Activated CD4-positive, alpha-beta memory T cell treated with anti-CD3 and anti-CD28 coated beads, Interleukin-2, amount 10 ng/mL, durations not matched to agents 7 days and 5 days (primary cell): ENCODE results near the gene SCG3. TPM values are rescaled to one million over a fixed set of nuclear protein-coding genes. Genes with fewer than 3 reads are reported as not detected.

ENCODE experiments used
- CTCF ChIA-PET: fragments of 350-600 bp; sonication (Branson Sonifier 250); formaldehyde crosslinking; loops from one replicate; lab custom pipeline; 2021; ENCODE audit warnings: antibody characterized with exemption, inconsistent platforms; lab: Charles Lee
- POLR2A ChIA-PET: fragments of 350-600 bp; sonication (Branson Sonifier 250); formaldehyde crosslinking; loops from one replicate; lab custom pipeline; 2021; ENCODE audit warnings: antibody characterized with exemption; lab: Charles Lee
- DNase-seq: peaks from one replicate; pipeline ENCODE4 v3.0.0-alpha.2; 2020
- H3K27ac Mint-ChIP-seq: one replicate; pipeline ENCODE4 v1.8.0; 2021; ENCODE audit warnings: mild to moderate bottlenecking, mixed read lengths
- H3K27me3 Mint-ChIP-seq: one replicate; pipeline ENCODE4 v1.8.0; 2021; ENCODE audit warnings: mixed read lengths
- H3K36me3 Mint-ChIP-seq: one replicate; pipeline ENCODE4 v1.8.0; 2021; ENCODE audit warnings: low read depth, mixed read lengths
- H3K4me1 Mint-ChIP-seq: one replicate; pipeline ENCODE4 v1.8.0; 2021; ENCODE audit warnings: mixed read lengths
- H3K4me3 Mint-ChIP-seq: one replicate; pipeline ENCODE4 v1.8.0; 2021; ENCODE audit warnings: mild to moderate bottlenecking, mixed read lengths
- H3K9me3 Mint-ChIP-seq: one replicate; pipeline ENCODE4 v1.8.0; 2021; ENCODE audit warnings: mixed read lengths
- total RNA-seq, 2 experiments: library from RNA; stranded (reverse); gene quantifications; one replicate each; pipeline ENCODE4 v1.2.3, GENCODE V29; 2021

SCG3 gene
- total RNA-seq, 2 experiments from 2014 or later = not detected

GRCh38 chr15:51736751-51737521, 55.6 kb downstream of the SCG3 start:
- H3K4me1 Mint-ChIP-seq = peaks cover 52% of the 10 kb centered on the region
- no peaks in the 10 kb centered on the region for H3K27me3 Mint-ChIP-seq
- DNase-seq = peak; percentile 61
- peak overlapping the region; percentile 80 for H3K27ac Mint-ChIP-seq
- CTCF ChIA-PET = interaction anchor here (0.9 to 2.6 kb wide), 5 partner anchors 15 to 169 kb away, joined by 3 to 16 read pairs (median 4); no protein-coding TSS in a partner anchor
- H3K4me3 Mint-ChIP-seq = peak overlapping the region; percentile 81
- POLR2A ChIA-PET = interaction anchor here (0.9 to 2.1 kb wide), 9 partner anchors 8 to 114 kb away, joined by 3 to 16 read pairs (median 5); partner anchors contain the start of genes DMXL2, TMOD2 and TMOD3
- peaks cover 12% of the 10 kb centered on the region for H3K36me3 Mint-ChIP-seq
- H3K9me3 Mint-ChIP-seq = no peaks in the 10 kb centered on the region

- H3K27ac Mint-ChIP-seq = peak within 1 kb of the TSS; percentile 80
- H3K9me3 Mint-ChIP-seq = no peaks in the 10 kb centered on the region
- CTCF ChIA-PET = interaction anchor here (0.7 to 2.6 kb wide), 4 partner anchors 14 to 87 kb away, joined by 3 to 16 read pairs (median 4); no protein-coding TSS in a partner anchor
- H3K36me3 Mint-ChIP-seq = peaks cover 9% of the 10 kb centered on the region
- H3K27me3 Mint-ChIP-seq = no peaks in the 10 kb centered on the region
- H3K4me1 Mint-ChIP-seq = peaks cover 44% of the 10 kb centered on the region
- POLR2A ChIA-PET = interaction anchor here (0.9 to 2.1 kb wide), 7 partner anchors 8 to 115 kb away, joined by 3 to 16 read pairs (median 5); partner anchors contain the start of genes DMXL2 and TMOD2
- H3K4me3 Mint-ChIP-seq = peak within 1 kb of the TSS; percentile 81
- peak; percentile 68 for DNase-seq
These were observed 56.4 kb downstream of the SCG3 start, which contains the start of gene LYSMD2 for GRCh38 chr15:51737522-51738305. Gene LYSMD2 (minus strand): TSS chr15:51737655. CDS start chr15:51737622, 33 bp downstream.

- peak overlapping the region; percentile 73 for H3K4me3 Mint-ChIP-seq
- peak overlapping the region; percentile 74 for H3K27ac Mint-ChIP-seq
- POLR2A ChIA-PET = interaction anchor here (1.2 to 1.3 kb wide), 3 partner anchors 19 to 102 kb away, joined by 3 read pairs; no protein-coding TSS in a partner anchor
- no peaks in the 10 kb centered on the region for H3K27me3 Mint-ChIP-seq
- CTCF ChIA-PET = interaction anchor here (1.3 to 1.8 kb wide), 2 partner anchors 38 to 88 kb away, joined by 4 to 12 read pairs; no protein-coding TSS in a partner anchor
- DNase-seq = no peak
- peaks cover 2% of the 10 kb centered on the region for H3K36me3 Mint-ChIP-seq
- no peaks in the 10 kb centered on the region for H3K9me3 Mint-ChIP-seq
- H3K4me1 Mint-ChIP-seq = peaks cover 36% of the 10 kb centered on the region
These were observed 57.2 kb downstream of the SCG3 start for GRCh38 chr15:51738553-51738952.

GRCh38 chr15:51739061-51739712, 57.9 kb downstream of the SCG3 start:
- ChIA-PET CTCF (interaction anchor here (1.8 kb wide), 1 partner anchor 38 kb away, joined by 12 read pairs; no protein-coding TSS in a partner anchor), POLR2A (interaction anchor here (1.2 kb wide), 1 partner anchor 18 kb away, joined by 3 read pairs; no protein-coding TSS in a partner anchor)
- no peak for DNase-seq
- peaks cover 33% of the 10 kb centered on the region for H3K4me1 Mint-ChIP-seq
- H3K9me3 Mint-ChIP-seq = no peaks in the 10 kb centered on the region
- H3K27me3 Mint-ChIP-seq = no peaks in the 10 kb centered on the region
- peak overlapping the region; percentile 7 for H3K4me3 Mint-ChIP-seq
- H3K27ac Mint-ChIP-seq = no peak overlapping the region
- no peaks in the 10 kb centered on the region for H3K36me3 Mint-ChIP-seq

GRCh38 chr15:51749307-51749706, 68.0 kb downstream of the SCG3 start:
- peaks cover 3% of the 10 kb centered on the region for H3K9me3 Mint-ChIP-seq
- no peak for DNase-seq
- ChIA-PET POLR2A (interaction anchor here (1.1 kb wide), 1 partner anchor 13 kb away, joined by 5 read pairs; no protein-coding TSS in a partner anchor), CTCF (no interaction called here)
- no peak overlapping the region for H3K4me3 Mint-ChIP-seq
- H3K27me3 Mint-ChIP-seq = peaks cover 37% of the 10 kb centered on the region
- peaks cover 3% of the 10 kb centered on the region for H3K36me3 Mint-ChIP-seq
- no peak overlapping the region for H3K27ac Mint-ChIP-seq
- peaks cover 20% of the 10 kb centered on the region for H3K4me1 Mint-ChIP-seq

GRCh38 chr15:51750186-51750585, 68.9 kb downstream of the SCG3 start:
- Mint-ChIP-seq H3K9me3 (peaks cover 3% of the 10 kb centered on the region), H3K36me3 (peaks cover 3% of the 10 kb centered on the region), H3K27ac (no peak overlapping the region), H3K4me1 (peaks cover 20% of the 10 kb centered on the region), H3K4me3 (peak overlapping the region; percentile 62), H3K27me3 (peaks cover 37% of the 10 kb centered on the region)
- ChIA-PET POLR2A (interaction anchor here (3.4 kb wide), 1 partner anchor 13 kb away, joined by 16 read pairs; the partner anchor contains the start of gene LYSMD2), CTCF (no interaction called here)
- no peak for DNase-seq

- POLR2A ChIA-PET = interaction anchor here (3.4 kb wide), 1 partner anchor 14 kb away, joined by 16 read pairs; the partner anchor contains the start of gene LYSMD2
- H3K36me3 Mint-ChIP-seq = peaks cover 3% of the 10 kb centered on the region
These were observed 69.7 kb downstream of the SCG3 start, which contains the start of gene TMOD2 for GRCh38 chr15:51750792-51751696. Gene TMOD2 (plus strand): TSS chr15:51751597. CDS start chr15:51766442, 14,845 bp downstream.

GRCh38 chr15:51751697-51752683, 70.7 kb downstream of the SCG3 start:
- H3K9me3 Mint-ChIP-seq = peaks cover 3% of the 10 kb centered on the region
- peak; percentile 22 for DNase-seq
- peaks cover 24% of the 10 kb centered on the region for H3K4me1 Mint-ChIP-seq
- CTCF ChIA-PET = interaction anchor here (0.7 to 1.5 kb wide), 4 partner anchors 14 to 102 kb away, joined by 3 to 8 read pairs (median 4); partner anchors contain the start of gene LYSMD2
- no peak overlapping the region for H3K27ac Mint-ChIP-seq
- POLR2A ChIA-PET = interaction anchor here (3.4 kb wide), 1 partner anchor 15 kb away, joined by 16 read pairs; the partner anchor contains the start of gene LYSMD2
- H3K36me3 Mint-ChIP-seq = peaks cover 3% of the 10 kb centered on the region
- peak overlapping the region; percentile 77 for H3K4me3 Mint-ChIP-seq
- peaks cover 33% of the 10 kb centered on the region for H3K27me3 Mint-ChIP-seq

More at GRCh38 chr15:51750792-51751696, 69.7 kb downstream of the SCG3 start, which contains the start of gene TMOD2:
- no peak within 1 kb of the TSS for H3K27ac Mint-ChIP-seq
- peaks cover 33% of the 10 kb centered on the region for H3K27me3 Mint-ChIP-seq
- H3K4me1 Mint-ChIP-seq = peaks cover 24% of the 10 kb centered on the region
- H3K9me3 Mint-ChIP-seq = peaks cover 3% of the 10 kb centered on the region
- peak; percentile 50 for DNase-seq
- H3K4me3 Mint-ChIP-seq = peak within 1 kb of the TSS; percentile 77
- CTCF ChIA-PET = interaction anchor here (1.1 to 1.5 kb wide), 3 partner anchors 13 to 101 kb away, joined by 3 to 8 read pairs (median 5); partner anchors contain the start of gene LYSMD2

- POLR2A ChIA-PET = interaction anchor here (3.4 kb wide), 1 partner anchor 16 kb away, joined by 16 read pairs; the partner anchor contains the start of gene LYSMD2
- no peak for DNase-seq
- Mint-ChIP-seq H3K36me3 (peaks cover 3% of the 10 kb centered on the region), H3K4me3 (peak overlapping the region; percentile 47), H3K9me3 (peaks cover 3% of the 10 kb centered on the region), H3K27me3 (peaks cover 32% of the 10 kb centered on the region), H3K27ac (no peak overlapping the region), H3K4me1 (peaks cover 24% of the 10 kb centered on the region)
- CTCF ChIA-PET = interaction anchor here (1.3 to 1.5 kb wide), 2 partner anchors 15 to 103 kb away, joined by 3 to 5 read pairs; partner anchors contain the start of gene LYSMD2
These were observed 71.6 kb downstream of the SCG3 start for GRCh38 chr15:51752888-51753287.

- Mint-ChIP-seq H3K27me3 (peaks cover 31% of the 10 kb centered on the region), H3K4me3 (no peak overlapping the region), H3K9me3 (peaks cover 3% of the 10 kb centered on the region), H3K36me3 (peaks cover 3% of the 10 kb centered on the region), H3K4me1 (peaks cover 24% of the 10 kb centered on the region), H3K27ac (no peak overlapping the region)
- CTCF ChIA-PET = interaction anchor here (0.8 kb wide), 1 partner anchor 23 kb away, joined by 3 read pairs; no protein-coding TSS in a partner anchor
- DNase-seq = no peak
- POLR2A ChIA-PET = no interaction called here
These were observed 73.0 kb downstream of the SCG3 start for GRCh38 chr15:51754267-51754666.
